GM19468 (cell line): ENCODE measurements around the gene ZNF331.

Source experiments
- ATAC-seq: cut with Tn5 transposase; IDR thresholded peaks from one replicate; pipeline ENCODE4 v1.9.1; 2021; ENCODE audit warnings: mild to moderate bottlenecking, moderate library complexity, moderate number of reproducible peaks; ENCODE audit not compliant: unreplicated experiment; ENCODE audit errors: extremely low read depth

The ZNF331 gene

GRCh38 chr19:53555352-53555751, 17.4 kb downstream of the ZNF331 start:
- ATAC-seq: no peak

GRCh38 chr19:53571339-53571738, 33.4 kb downstream of the ZNF331 start:
- no peak for ATAC-seq

- ATAC-seq: no peak
Measured at GRCh38 chr19:53576941-53577653, 39.2 kb downstream of the ZNF331 start.

- no peak for ATAC-seq
Measured at GRCh38 chr19:53577968-53578367, 40.0 kb downstream of the ZNF331 start.

- ATAC-seq: no peak
Measured at GRCh38 chr19:53579518-53579917, 41.6 kb downstream of the ZNF331 start.

GRCh38 chr19:53580871-53581835, 43.2 kb downstream of the ZNF331 start:
- no peak for ATAC-seq

- no peak for ATAC-seq
Measured at GRCh38 chr19:53581871-53582279, 43.9 kb downstream of the ZNF331 start.

- no peak for ATAC-seq
Measured at GRCh38 chr19:53583181-53583580, 45.2 kb downstream of the ZNF331 start.

- ATAC-seq: no peak
Measured at GRCh38 chr19:53586277-53586691, 48.3 kb downstream of the ZNF331 start.

- no peak for ATAC-seq
Measured at GRCh38 chr19:53594811-53595509, 57.0 kb downstream of the ZNF331 start.

- no peak for ATAC-seq
Measured at GRCh38 chr19:53595510-53595867, 57.5 kb downstream of the ZNF331 start.

- no peak for ATAC-seq
Measured at GRCh38 chr19:53596056-53596455, 58.1 kb downstream of the ZNF331 start.

GRCh38 chr19:53597023-53597422, 59.1 kb downstream of the ZNF331 start:
- ATAC-seq: no peak

GRCh38 chr19:53598361-53598760, 60.4 kb downstream of the ZNF331 start:
- no peak for ATAC-seq

- ATAC-seq: no peak
Measured at GRCh38 chr19:53600217-53600616, 62.3 kb downstream of the ZNF331 start.

GRCh38 chr19:53606031-53606430, 68.1 kb downstream of the ZNF331 start:
- ATAC-seq: no peak

GRCh38 chr19:53608381-53608780, 70.4 kb downstream of the ZNF331 start:
- no peak for ATAC-seq

GRCh38 chr19:53612762-53613526, 75.0 kb downstream of the ZNF331 start:
- ATAC-seq: no peak

- no peak for ATAC-seq
Measured at GRCh38 chr19:53621885-53622740, 84.2 kb downstream of the ZNF331 start.
